Measurements from ENCODE around the gene CMTR1.

Gene CMTR1

GRCh38 chr6:37429352-37429750 is 3.7 kb upstream of the CMTR1 start:
- Histone ChIP-seq H4K20me1 (ENCODE audit: insufficient read depth) (no peaks in the 10 kb centered on the region), H3K27ac (no peak overlapping the region), H2AFZ (ENCODE audit: low read depth) (no peak overlapping the region), H3K4me3 (IDR thresholded peaks at IDR 0.05; ENCODE audit: insufficient read depth, low read depth, low read length) (no peak overlapping the region), H3K4me2 (no peak overlapping the region; the same call in 1 of the 2 replicates), H3K36me3 (ENCODE audit: insufficient read depth) (no peaks in the 10 kb centered on the region), H3K79me2 (ENCODE audit: insufficient read depth, low read depth) (peaks cover 10% of the 10 kb centered on the region; the same call in 1 of the 2 replicates), H3K27me3 (ENCODE audit: insufficient read depth, low read depth) (no peaks in the 10 kb centered on the region), H3K4me1 (ENCODE audit: low read depth, poor library complexity, severe bottlenecking) (peaks cover 23% of the 10 kb centered on the region), H3K9ac (no peak overlapping the region)
- TF ChIP-seq CTCF (conservative IDR thresholded peaks at IDR 0.05; ENCODE audit: low read depth, low read length): no peak

DNA sequence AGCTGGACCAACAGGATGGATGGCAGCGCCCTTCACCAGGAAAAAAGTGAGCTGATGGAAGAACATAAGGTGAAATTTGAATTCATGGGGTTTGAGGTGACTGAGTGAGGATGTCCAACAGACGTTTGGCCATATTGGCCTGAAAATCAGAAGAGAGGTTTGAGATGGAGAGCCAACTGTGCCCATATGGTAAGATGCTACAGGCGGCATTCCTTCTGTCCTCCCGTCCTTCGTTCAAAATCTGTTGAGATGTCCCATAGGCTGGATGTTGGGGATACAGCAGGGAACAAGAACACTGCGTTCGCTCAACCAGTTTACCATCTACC is 468 bp upstream of the CMTR1 start:
- Histone ChIP-seq H2AFZ (ENCODE audit: low read depth) (peak overlapping the region; percentile 93), H3K4me3 (IDR thresholded peaks at IDR 0.05; ENCODE audit: insufficient read depth, low read depth, low read length) (no peak overlapping the region), H3K4me1 (ENCODE audit: low read depth, poor library complexity, severe bottlenecking) (peaks cover 29% of the 10 kb centered on the region), H3K9ac (peak overlapping the region; percentile 81; the same call in 1 of the 2 replicates), H3K27ac (peak overlapping the region; percentile 80), H4K20me1 (ENCODE audit: insufficient read depth) (no peaks in the 10 kb centered on the region), H3K79me2 (ENCODE audit: insufficient read depth, low read depth) (peaks cover 21% of the 10 kb centered on the region; the same call in 1 of the 2 replicates), H3K36me3 (ENCODE audit: insufficient read depth) (no peaks in the 10 kb centered on the region), H3K4me2 (peak overlapping the region; percentile 87), H3K27me3 (ENCODE audit: insufficient read depth, low read depth) (no peaks in the 10 kb centered on the region)
- no peak for TF ChIP-seq CTCF (conservative IDR thresholded peaks at IDR 0.05; ENCODE audit: low read depth, low read length)

DNA sequence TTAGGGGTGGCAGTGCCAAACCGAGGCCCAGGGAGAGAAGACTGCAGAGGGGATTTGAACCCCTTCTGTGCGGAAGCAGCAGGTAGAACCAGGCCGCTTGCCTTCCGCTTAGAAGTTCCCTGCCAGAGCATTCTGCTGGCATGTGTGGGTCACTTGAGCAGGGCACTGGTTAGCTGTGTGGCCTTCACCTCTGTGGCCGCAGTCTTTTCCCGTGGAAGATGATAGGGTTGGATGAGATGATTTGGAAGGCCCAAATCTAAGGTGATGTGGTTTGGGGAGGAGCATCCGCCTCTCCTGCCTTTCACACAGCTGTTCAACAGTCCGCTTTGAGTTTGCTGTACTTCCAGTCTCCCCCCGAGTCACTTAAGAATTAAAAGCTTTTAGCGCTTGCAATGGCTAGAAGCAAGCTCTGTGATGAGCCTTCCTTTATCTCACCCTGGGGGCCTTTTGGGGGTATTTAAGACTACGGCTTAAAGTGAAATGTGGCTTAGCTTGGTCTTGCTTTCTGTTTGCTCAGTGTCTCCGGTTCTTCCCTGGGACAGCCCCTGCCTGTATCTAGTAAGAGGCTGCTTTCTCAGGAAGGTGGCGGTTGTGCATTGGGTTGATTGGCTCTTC is 743 bp downstream of the CMTR1 start:
- no peak for TF ChIP-seq CTCF (conservative IDR thresholded peaks at IDR 0.05; ENCODE audit: low read depth, low read length)
- H3K27me3 ChIP-seq (ENCODE audit: insufficient read depth, low read depth): no peaks in the 10 kb centered on the region
- H2AFZ ChIP-seq (ENCODE audit: low read depth): peak overlapping the region; percentile 93
- no peak overlapping the region for H3K4me3 ChIP-seq (IDR thresholded peaks at IDR 0.05; ENCODE audit: insufficient read depth, low read depth, low read length)
- peak overlapping the region; percentile 81 for H3K9ac ChIP-seq
- H3K79me2 ChIP-seq (ENCODE audit: insufficient read depth, low read depth): peaks cover 21% of the 10 kb centered on the region; the same call in 1 of the 2 replicates
- peaks cover 29% of the 10 kb centered on the region for H3K4me1 ChIP-seq (ENCODE audit: low read depth, poor library complexity, severe bottlenecking)
- no peaks in the 10 kb centered on the region for H3K36me3 ChIP-seq (ENCODE audit: insufficient read depth)
- H3K27ac ChIP-seq: peak overlapping the region; percentile 80
- H3K4me2 ChIP-seq: peak overlapping the region; percentile 84
- H4K20me1 ChIP-seq (ENCODE audit: insufficient read depth): no peaks in the 10 kb centered on the region

DNA sequence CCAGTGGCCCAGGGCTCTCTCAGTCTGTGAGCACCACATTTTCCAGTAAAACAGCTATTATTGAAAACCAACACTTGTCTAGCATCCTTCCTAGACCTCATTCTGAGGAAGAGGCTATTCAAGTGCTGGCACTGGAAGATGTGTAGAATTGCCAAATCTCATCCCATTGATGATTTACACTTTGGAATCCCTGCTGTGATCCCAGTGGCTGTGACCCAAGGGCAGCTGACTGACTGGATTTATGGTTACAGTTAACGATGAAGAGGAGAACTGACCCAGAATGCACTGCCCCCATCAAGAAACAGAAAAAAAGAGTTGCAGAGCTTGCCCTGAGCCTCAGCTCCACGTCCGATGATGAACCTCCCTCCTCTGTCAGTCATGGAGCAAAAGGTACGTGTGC is 2.4 kb downstream of the CMTR1 start:
- peaks cover 21% of the 10 kb centered on the region; the same call in 1 of the 2 replicates for H3K79me2 ChIP-seq (ENCODE audit: insufficient read depth, low read depth)
- H2AFZ ChIP-seq (ENCODE audit: low read depth): no peak overlapping the region
- TF ChIP-seq CTCF (conservative IDR thresholded peaks at IDR 0.05; ENCODE audit: low read depth, low read length): no peak
- no peaks in the 10 kb centered on the region for H3K27me3 ChIP-seq (ENCODE audit: insufficient read depth, low read depth)
- H3K9ac ChIP-seq: no peak overlapping the region
- no peaks in the 10 kb centered on the region for H4K20me1 ChIP-seq (ENCODE audit: insufficient read depth)
- peaks cover 17% of the 10 kb centered on the region for H3K4me1 ChIP-seq (ENCODE audit: low read depth, poor library complexity, severe bottlenecking)
- H3K4me2 ChIP-seq: peak overlapping the region; percentile 84; the same call in 1 of the 2 replicates
- H3K36me3 ChIP-seq (ENCODE audit: insufficient read depth): no peaks in the 10 kb centered on the region
- no peak overlapping the region for H3K4me3 ChIP-seq (IDR thresholded peaks at IDR 0.05; ENCODE audit: insufficient read depth, low read depth, low read length)
- H3K27ac ChIP-seq: no peak overlapping the region

All from KMS-11 (cell line).